AG04449 (cell line): ENCODE results near the gene ASTN2.

Experiments
- CTCF ChIA-PET: fragments of 350-600 bp; formaldehyde crosslinking; extraction: SDS; loops from one replicate; lab custom pipeline; 2021; ENCODE audit warnings: antibody characterized with exemption; lab: Yijun Ruan, JAX
- POLR2A ChIA-PET: fragments of 400-600, 350-600 bp; formaldehyde crosslinking; extraction: SDS; loops from one replicate; lab custom pipeline; 2020; ENCODE audit warnings: antibody characterized with exemption, inconsistent platforms; lab: Yijun Ruan, JAX
- DNase-seq: peaks from one replicate; pipeline ENCODE4 v3.0.0-alpha.2; 2010; ENCODE audit warnings: low read depth, low spot score
- H3K4me3 ChIP-seq: 2 replicates; pipeline ENCODE4 v1.5.1; 2011; ENCODE audit warnings: low read depth, mild to moderate bottlenecking, control low read depth, low read length
- TF ChIP-seq, protein P1 (sequence below): IDR thresholded peaks from one replicate; pipeline ENCODE4 v1.5.1; 2011; ENCODE audit warnings: mild to moderate bottlenecking, moderate library complexity, low read length, control low read depth, inconsistent platforms; ENCODE audit not compliant: insufficient read depth; ENCODE audit errors: missing control alignments

Gene ASTN2

GRCh38 chr9:116495725-116496124 is 919.1 kb downstream of the ASTN2 start:
- TF ChIP-seq, protein P1, sequence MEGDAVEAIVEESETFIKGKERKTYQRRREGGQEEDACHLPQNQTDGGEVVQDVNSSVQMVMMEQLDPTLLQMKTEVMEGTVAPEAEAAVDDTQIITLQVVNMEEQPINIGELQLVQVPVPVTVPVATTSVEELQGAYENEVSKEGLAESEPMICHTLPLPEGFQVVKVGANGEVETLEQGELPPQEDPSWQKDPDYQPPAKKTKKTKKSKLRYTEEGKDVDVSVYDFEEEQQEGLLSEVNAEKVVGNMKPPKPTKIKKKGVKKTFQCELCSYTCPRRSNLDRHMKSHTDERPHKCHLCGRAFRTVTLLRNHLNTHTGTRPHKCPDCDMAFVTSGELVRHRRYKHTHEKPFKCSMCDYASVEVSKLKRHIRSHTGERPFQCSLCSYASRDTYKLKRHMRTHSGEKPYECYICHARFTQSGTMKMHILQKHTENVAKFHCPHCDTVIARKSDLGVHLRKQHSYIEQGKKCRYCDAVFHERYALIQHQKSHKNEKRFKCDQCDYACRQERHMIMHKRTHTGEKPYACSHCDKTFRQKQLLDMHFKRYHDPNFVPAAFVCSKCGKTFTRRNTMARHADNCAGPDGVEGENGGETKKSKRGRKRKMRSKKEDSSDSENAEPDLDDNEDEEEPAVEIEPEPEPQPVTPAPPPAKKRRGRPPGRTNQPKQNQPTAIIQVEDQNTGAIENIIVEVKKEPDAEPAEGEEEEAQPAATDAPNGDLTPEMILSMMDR: no peak

GRCh38 chr9:116494815-116495634 is 919.8 kb downstream of the ASTN2 start:
- TF ChIP-seq, protein P1: peak; percentile 35
- no peak for DNase-seq
- H3K4me3 ChIP-seq: no peak overlapping the region
- CTCF ChIA-PET: interaction anchor here (0.8 to 1.6 kb wide), 6 partner anchors 8 to 901 kb away, joined by 3 to 4 read pairs (median 3); no protein-coding TSS in a partner anchor
- POLR2A ChIA-PET: no interaction called here

More at GRCh38 chr9:116495725-116496124, 919.1 kb downstream of the ASTN2 start:
- POLR2A ChIA-PET: no interaction called here
- no peak for DNase-seq
- H3K4me3 ChIP-seq: no peak overlapping the region
- CTCF ChIA-PET: interaction anchor here (0.9 to 1.1 kb wide), 3 partner anchors 8 to 75 kb away, joined by 3 to 4 read pairs (median 4); no protein-coding TSS in a partner anchor

GRCh38 chr9:116493183-116493860 is 921.5 kb downstream of the ASTN2 start:
- CTCF ChIA-PET: interaction anchor here (1.4 kb wide), 1 partner anchor 901 kb away, joined by 4 read pairs; no protein-coding TSS in a partner anchor
- no peak overlapping the region for H3K4me3 ChIP-seq
- POLR2A ChIA-PET: no interaction called here
- DNase-seq: no peak
- TF ChIP-seq, protein P1: no peak

GRCh38 chr9:116491659-116492058 is 923.2 kb downstream of the ASTN2 start:
- no peak for DNase-seq
- no peak overlapping the region for H3K4me3 ChIP-seq
- ChIA-PET POLR2A (no interaction called here), CTCF (interaction anchor here (0.9 to 1.5 kb wide), 5 partner anchors 14 to 898 kb away, joined by 3 to 7 read pairs (median 3); no protein-coding TSS in a partner anchor)
- TF ChIP-seq, protein P1: no peak

DNA sequence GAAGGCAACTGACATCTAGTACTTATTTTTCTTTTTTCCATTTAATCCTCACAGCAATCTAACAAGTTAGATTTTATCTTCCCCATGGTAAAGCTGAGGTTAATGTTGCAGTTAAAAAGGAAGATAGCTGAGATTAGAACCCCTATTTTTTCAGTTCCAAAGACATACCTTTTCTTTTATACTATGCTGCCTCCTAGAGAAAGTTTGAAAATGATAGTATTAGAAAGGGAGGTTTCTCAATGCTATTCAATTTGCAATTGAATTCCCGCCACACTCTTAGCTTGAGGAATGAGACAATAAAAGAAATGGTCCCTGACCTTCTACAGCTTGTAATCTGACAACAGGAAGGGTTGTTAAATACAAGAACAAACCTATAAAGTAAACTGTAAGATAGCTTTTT is 923.6 kb downstream of the ASTN2 start:
- no peak overlapping the region for H3K4me3 ChIP-seq
- POLR2A ChIA-PET: no interaction called here
- TF ChIP-seq, protein P1: no peak
- CTCF ChIA-PET: interaction anchor here (0.9 to 1.5 kb wide), 5 partner anchors 13 to 897 kb away, joined by 3 to 7 read pairs (median 3); no protein-coding TSS in a partner anchor
- no peak for DNase-seq
